ENCODE results near the gene KIF6. TPM values are rescaled to one million over a fixed set of nuclear protein-coding genes. Genes with fewer than 3 reads are reported as not detected.

Gene KIF6
- total RNA-seq, 4 donors from 2014 or later = 0.14 to 46.6 (median 0.48) TPM; not detected in 1

DNA sequence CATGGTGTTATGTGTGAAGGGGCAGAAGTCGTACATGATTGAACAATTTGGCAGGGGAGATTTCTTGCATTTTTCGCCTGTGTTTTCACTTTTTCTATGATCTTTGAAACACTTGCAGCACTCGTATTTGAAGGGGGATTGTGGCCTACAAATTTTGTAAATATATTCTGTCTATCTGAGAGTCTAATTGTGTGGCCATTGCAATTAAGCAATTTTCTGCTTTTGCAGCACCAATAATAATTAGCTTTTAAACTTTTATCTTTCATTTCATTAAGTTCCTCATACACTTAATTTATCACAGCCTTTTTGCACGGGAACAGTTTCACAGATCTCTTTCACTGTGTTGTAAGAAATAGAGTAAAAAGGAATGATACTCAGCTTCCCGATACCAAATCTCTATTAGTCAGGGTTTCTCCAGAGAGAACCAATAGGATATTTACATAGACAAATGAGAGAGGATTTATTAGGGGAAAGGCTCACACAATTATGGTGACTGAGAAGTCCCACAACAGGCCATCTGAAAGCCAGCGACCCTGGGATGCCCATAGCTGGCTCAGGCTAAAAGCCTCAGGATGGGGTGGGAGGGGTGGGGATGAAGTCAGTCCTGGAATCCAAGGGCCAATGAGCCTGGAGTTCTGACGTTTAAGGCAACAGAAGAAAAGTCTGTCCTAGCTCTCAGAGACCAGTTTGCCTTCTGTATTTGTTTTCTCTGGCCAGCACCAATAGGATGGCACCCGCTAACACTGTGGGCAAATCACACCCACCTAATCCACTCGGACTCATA is 58.3 kb downstream of the KIF6 start:
- H3K4me3 ChIP-seq = no peak overlapping the region
- DNase-seq = no peak
- H3K4me1 ChIP-seq = no peaks in the 10 kb centered on the region
- no peak overlapping the region for H3K27ac ChIP-seq
- intact Hi-C loops (cut with DNase I; ENCODE audit: low total_unique reads) = no loop called here
- H3K36me3 ChIP-seq = no peaks in the 10 kb centered on the region
- 74% methylated on average over 7 to 9 of the region's 9 CpGs for WGBS, 2 donors (ENCODE audit: low coverage in 1 of 2)
- in situ Hi-C loops (cut with MboI; ENCODE audit: low pct_ligation_motif_present in 1 of 4, low pct_unique_long_range_greater_than_20kb in 1 of 4, low sequenced_read_pairs in 3 of 4) = no loop called here
- no peaks in the 10 kb centered on the region for H3K9me3 ChIP-seq
- TF ChIP-seq EP300 (IDR thresholded peaks at IDR 0.05; ENCODE audit: low read depth) (no peak), POLR2AphosphoS5 (IDR thresholded peaks at IDR 0.05) (no peak), POLR2A (IDR thresholded peaks at IDR 0.05) (no peak)
- TF ChIP-seq, protein P1, sequence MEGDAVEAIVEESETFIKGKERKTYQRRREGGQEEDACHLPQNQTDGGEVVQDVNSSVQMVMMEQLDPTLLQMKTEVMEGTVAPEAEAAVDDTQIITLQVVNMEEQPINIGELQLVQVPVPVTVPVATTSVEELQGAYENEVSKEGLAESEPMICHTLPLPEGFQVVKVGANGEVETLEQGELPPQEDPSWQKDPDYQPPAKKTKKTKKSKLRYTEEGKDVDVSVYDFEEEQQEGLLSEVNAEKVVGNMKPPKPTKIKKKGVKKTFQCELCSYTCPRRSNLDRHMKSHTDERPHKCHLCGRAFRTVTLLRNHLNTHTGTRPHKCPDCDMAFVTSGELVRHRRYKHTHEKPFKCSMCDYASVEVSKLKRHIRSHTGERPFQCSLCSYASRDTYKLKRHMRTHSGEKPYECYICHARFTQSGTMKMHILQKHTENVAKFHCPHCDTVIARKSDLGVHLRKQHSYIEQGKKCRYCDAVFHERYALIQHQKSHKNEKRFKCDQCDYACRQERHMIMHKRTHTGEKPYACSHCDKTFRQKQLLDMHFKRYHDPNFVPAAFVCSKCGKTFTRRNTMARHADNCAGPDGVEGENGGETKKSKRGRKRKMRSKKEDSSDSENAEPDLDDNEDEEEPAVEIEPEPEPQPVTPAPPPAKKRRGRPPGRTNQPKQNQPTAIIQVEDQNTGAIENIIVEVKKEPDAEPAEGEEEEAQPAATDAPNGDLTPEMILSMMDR (IDR thresholded peaks at IDR 0.05) = no peak
- H3K27me3 ChIP-seq = no peaks in the 10 kb centered on the region

DNA sequence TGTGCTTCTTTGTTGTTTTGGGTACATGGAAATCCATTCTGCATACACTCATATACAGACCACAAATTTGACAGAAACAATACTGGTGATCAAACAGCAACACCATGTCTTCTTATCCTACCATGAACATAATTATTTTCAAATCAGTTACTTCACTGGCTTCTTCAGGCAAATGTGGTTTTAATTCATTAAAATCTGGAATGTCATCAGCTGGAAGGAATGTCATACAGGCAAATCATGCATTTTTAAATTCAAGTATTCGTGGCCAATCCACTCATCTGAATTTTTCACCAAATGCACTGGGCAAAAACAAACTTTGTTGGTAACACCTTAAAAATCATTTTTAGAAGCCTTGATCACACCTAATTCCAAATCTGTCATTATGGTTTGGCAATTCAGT is 59.3 kb downstream of the KIF6 start:
- H3K4me3 ChIP-seq = no peak overlapping the region
- H3K27me3 ChIP-seq = no peaks in the 10 kb centered on the region
- in situ Hi-C loops (cut with MboI; ENCODE audit: low pct_ligation_motif_present in 1 of 4, low pct_unique_long_range_greater_than_20kb in 1 of 4, low sequenced_read_pairs in 3 of 4) (no loop called here), intact Hi-C loops (cut with DNase I; ENCODE audit: low total_unique reads) (no loop called here)
- no peaks in the 10 kb centered on the region for H3K9me3 ChIP-seq
- no peak overlapping the region for H3K27ac ChIP-seq
- WGBS, 2 donors (ENCODE audit: low coverage in 1 of 2) = 47 to 63% methylated on average over 1 of the region's 1 CpG
- no peaks in the 10 kb centered on the region for H3K4me1 ChIP-seq
- no peak for DNase-seq
- H3K36me3 ChIP-seq = no peaks in the 10 kb centered on the region
- TF ChIP-seq EP300 (IDR thresholded peaks at IDR 0.05; ENCODE audit: low read depth) (no peak), POLR2A (IDR thresholded peaks at IDR 0.05) (no peak), POLR2AphosphoS5 (IDR thresholded peaks at IDR 0.05) (no peak)
- TF ChIP-seq, protein P1 (IDR thresholded peaks at IDR 0.05) = no peak

DNA sequence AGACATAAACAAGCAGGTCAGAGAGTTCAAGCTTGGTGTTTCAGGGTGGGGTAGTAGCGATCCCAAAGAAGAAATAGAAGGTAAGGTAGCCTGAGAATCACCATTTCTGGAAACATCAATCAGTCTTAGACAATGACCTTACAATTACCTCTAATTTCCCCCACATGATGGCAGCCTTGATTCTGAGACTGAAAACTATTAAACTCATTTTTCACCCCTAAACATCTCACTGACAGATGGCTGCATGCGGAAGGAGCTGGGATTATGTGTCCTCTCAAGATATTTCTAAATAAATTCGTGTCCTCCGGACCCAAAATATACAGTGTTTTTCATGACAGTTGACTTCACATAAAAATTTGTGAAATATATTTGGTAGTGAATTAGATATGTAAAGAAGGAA is 61.0 kb downstream of the KIF6 start:
- intact Hi-C loops (cut with DNase I; ENCODE audit: low total_unique reads) (no loop called here), in situ Hi-C loops (cut with MboI; ENCODE audit: low pct_ligation_motif_present in 1 of 4, low pct_unique_long_range_greater_than_20kb in 1 of 4, low sequenced_read_pairs in 3 of 4) (no loop called here)
- TF ChIP-seq, protein P1 (IDR thresholded peaks at IDR 0.05) = no peak
- TF ChIP-seq POLR2AphosphoS5 (IDR thresholded peaks at IDR 0.05) (no peak), EP300 (IDR thresholded peaks at IDR 0.05; ENCODE audit: low read depth) (no peak), POLR2A (IDR thresholded peaks at IDR 0.05) (no peak)
- H3K27me3 ChIP-seq = no peaks in the 10 kb centered on the region
- no peak for DNase-seq
- H3K9me3 ChIP-seq = no peaks in the 10 kb centered on the region
- H3K36me3 ChIP-seq = no peaks in the 10 kb centered on the region
- H3K27ac ChIP-seq = no peak overlapping the region
- no peaks in the 10 kb centered on the region for H3K4me1 ChIP-seq
- 56 to 60% methylated on average over 3 to 4 of the region's 4 CpGs for WGBS, 2 donors (ENCODE audit: low coverage in 1 of 2)
- H3K4me3 ChIP-seq = no peak overlapping the region

DNA sequence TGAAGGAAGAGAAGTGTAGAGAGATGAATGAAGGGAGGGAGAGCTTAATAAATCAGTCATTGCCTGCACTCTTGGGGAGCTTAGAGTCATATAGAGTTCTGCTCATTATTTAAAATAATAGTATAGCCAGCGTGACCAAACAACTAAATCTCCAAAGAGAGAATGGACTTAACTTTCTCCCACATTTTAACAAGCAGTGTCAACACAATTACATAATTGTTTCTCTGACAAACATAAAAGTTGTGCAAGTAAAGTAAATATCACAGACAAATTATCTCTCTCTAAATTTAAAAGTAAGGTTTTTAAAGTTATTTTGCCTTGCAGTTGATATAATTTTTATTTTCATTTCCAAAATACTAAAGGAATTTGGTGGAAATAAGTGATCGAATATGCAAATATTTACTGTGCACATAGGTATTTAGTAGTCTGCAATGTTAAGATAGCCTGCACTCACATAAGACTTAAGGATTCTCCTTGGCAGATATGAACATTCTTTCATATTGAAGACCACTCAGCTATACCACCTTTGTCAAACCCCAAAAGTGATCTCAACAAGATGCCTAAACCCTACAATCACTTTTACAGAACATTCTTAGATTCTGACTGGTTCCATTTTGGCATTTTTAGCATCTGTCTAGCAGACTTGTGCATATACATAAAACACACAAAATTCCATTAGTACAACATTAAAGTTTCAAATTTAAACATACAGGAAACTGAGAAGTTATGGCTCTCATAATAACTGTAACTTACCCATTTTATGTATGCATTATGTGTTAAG is 67.7 kb downstream of the KIF6 start:
- Histone ChIP-seq H3K4me3 (no peak overlapping the region), H3K9me3 (no peaks in the 10 kb centered on the region), H3K4me1 (no peaks in the 10 kb centered on the region), H3K27me3 (no peaks in the 10 kb centered on the region), H3K27ac (no peak overlapping the region), H3K36me3 (no peaks in the 10 kb centered on the region)
- DNase-seq = no peak
- in situ Hi-C loops (cut with MboI; ENCODE audit: low pct_ligation_motif_present in 1 of 4, low pct_unique_long_range_greater_than_20kb in 1 of 4, low sequenced_read_pairs in 3 of 4) = no loop called here
- 66 to 89% methylated on average over 2 of the region's 2 CpGs for WGBS, 2 donors (ENCODE audit: low coverage in 1 of 2)
- TF ChIP-seq, protein P1 (IDR thresholded peaks at IDR 0.05) = no peak
- TF ChIP-seq POLR2AphosphoS5 (IDR thresholded peaks at IDR 0.05) = no peak
- no peak for TF ChIP-seq EP300 (IDR thresholded peaks at IDR 0.05; ENCODE audit: low read depth)
- TF ChIP-seq POLR2A (IDR thresholded peaks at IDR 0.05) = no peak
- intact Hi-C loops (cut with DNase I; ENCODE audit: low total_unique reads) = no loop called here
